Measurements from ENCODE around the gene HS2ST1.

The HS2ST1 gene

DNA sequence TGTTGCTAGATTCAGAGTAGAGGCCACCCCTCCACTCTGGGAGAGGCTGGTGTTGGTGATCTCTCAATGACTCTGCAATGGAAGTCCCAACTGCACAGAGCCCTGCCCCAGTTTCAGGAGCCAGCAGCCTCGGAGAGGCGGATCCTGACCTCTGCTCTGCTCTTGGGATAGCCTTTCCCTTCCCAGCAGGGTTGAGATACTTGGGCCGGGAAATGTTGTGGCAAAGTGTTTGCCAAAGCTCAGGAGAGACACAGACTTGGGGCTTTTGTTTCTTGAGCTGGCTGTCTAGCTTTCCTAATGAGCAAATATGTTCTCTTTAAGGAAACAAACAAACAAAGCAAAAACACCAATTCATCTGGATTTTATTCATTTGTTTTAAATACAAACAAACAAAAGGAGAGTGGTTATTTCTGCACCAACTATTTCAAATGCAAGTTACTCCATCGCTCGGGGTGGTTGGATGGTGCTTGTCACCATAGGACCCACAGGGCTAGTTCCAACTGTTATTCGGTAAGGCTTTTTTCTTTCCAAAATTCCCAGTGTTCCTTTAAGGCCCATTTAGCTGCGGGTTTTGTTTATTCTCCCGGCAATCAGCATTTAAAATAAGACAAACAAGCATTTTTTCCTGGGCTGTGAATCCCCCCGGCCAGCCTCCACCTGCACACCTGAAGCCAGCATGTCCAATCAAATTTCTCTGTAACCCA, 220.3 kb downstream of the HS2ST1 start:
- DNase-seq (ENCODE audit: low read depth in 1 of 2, low spot score in 1 of 2) = no peak
- Histone ChIP-seq H3K4me3 (replicated peaks; ENCODE audit: insufficient read depth, low read length) (no peak overlapping the region), H3K27ac (replicated peaks) (no peak overlapping the region), H3K27me3 (ENCODE audit: insufficient read depth, poor library complexity, severe bottlenecking) (no peaks in the 10 kb centered on the region)
- TF ChIP-seq GABPA (IDR thresholded peaks at IDR 0.05; ENCODE audit: low read depth) (no peak), SPI1 (IDR thresholded peaks at IDR 0.05; ENCODE audit: borderline replicate concordance, low read depth) (no peak), POLR2AphosphoS5 (IDR thresholded peaks at IDR 0.05; ENCODE audit: low read depth) (no peak)
- TF ChIP-seq, protein P1, sequence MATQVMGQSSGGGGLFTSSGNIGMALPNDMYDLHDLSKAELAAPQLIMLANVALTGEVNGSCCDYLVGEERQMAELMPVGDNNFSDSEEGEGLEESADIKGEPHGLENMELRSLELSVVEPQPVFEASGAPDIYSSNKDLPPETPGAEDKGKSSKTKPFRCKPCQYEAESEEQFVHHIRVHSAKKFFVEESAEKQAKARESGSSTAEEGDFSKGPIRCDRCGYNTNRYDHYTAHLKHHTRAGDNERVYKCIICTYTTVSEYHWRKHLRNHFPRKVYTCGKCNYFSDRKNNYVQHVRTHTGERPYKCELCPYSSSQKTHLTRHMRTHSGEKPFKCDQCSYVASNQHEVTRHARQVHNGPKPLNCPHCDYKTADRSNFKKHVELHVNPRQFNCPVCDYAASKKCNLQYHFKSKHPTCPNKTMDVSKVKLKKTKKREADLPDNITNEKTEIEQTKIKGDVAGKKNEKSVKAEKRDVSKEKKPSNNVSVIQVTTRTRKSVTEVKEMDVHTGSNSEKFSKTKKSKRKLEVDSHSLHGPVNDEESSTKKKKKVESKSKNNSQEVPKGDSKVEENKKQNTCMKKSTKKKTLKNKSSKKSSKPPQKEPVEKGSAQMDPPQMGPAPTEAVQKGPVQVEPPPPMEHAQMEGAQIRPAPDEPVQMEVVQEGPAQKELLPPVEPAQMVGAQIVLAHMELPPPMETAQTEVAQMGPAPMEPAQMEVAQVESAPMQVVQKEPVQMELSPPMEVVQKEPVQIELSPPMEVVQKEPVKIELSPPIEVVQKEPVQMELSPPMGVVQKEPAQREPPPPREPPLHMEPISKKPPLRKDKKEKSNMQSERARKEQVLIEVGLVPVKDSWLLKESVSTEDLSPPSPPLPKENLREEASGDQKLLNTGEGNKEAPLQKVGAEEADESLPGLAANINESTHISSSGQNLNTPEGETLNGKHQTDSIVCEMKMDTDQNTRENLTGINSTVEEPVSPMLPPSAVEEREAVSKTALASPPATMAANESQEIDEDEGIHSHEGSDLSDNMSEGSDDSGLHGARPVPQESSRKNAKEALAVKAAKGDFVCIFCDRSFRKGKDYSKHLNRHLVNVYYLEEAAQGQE (IDR thresholded peaks at IDR 0.05; ENCODE audit: insufficient replicate concordance, low read depth) = no peak
- TF ChIP-seq, protein P2, sequence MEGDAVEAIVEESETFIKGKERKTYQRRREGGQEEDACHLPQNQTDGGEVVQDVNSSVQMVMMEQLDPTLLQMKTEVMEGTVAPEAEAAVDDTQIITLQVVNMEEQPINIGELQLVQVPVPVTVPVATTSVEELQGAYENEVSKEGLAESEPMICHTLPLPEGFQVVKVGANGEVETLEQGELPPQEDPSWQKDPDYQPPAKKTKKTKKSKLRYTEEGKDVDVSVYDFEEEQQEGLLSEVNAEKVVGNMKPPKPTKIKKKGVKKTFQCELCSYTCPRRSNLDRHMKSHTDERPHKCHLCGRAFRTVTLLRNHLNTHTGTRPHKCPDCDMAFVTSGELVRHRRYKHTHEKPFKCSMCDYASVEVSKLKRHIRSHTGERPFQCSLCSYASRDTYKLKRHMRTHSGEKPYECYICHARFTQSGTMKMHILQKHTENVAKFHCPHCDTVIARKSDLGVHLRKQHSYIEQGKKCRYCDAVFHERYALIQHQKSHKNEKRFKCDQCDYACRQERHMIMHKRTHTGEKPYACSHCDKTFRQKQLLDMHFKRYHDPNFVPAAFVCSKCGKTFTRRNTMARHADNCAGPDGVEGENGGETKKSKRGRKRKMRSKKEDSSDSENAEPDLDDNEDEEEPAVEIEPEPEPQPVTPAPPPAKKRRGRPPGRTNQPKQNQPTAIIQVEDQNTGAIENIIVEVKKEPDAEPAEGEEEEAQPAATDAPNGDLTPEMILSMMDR (IDR thresholded peaks at IDR 0.05; ENCODE audit: insufficient read depth, low read length) = no peak

DNA sequence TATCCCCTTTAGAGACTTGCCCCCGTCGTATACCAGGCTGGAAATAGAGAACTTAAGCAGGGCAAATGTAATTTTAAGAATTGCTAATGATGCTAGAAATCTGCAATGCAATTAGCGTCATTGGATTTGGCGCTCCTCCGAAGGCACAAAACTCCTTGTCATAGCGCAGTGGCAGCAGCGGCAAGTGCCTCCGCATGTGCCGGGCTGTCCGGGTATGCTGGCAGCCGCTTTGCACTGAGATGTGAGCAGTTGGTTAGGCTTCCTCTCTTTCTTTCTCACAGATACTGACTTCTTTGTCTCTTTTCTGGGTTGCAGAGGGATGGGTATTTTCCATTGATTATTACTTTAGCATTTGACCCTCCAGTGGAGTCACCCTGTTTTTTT, 220.9 kb downstream of the HS2ST1 start:
- TF ChIP-seq SPI1 (IDR thresholded peaks at IDR 0.05; ENCODE audit: borderline replicate concordance, low read depth) (no peak), POLR2AphosphoS5 (IDR thresholded peaks at IDR 0.05; ENCODE audit: low read depth) (no peak), GABPA (IDR thresholded peaks at IDR 0.05; ENCODE audit: low read depth) (no peak)
- TF ChIP-seq, protein P2 (IDR thresholded peaks at IDR 0.05; ENCODE audit: insufficient read depth, low read length) = no peak
- TF ChIP-seq, protein P1 (IDR thresholded peaks at IDR 0.05; ENCODE audit: insufficient replicate concordance, low read depth) = no peak
- Histone ChIP-seq H3K4me3 (replicated peaks; ENCODE audit: insufficient read depth, low read length) (no peak overlapping the region), H3K27ac (replicated peaks) (no peak overlapping the region), H3K27me3 (ENCODE audit: insufficient read depth, poor library complexity, severe bottlenecking) (no peaks in the 10 kb centered on the region)
- DNase-seq (ENCODE audit: low read depth in 1 of 2, low spot score in 1 of 2) = no peak

DNA sequence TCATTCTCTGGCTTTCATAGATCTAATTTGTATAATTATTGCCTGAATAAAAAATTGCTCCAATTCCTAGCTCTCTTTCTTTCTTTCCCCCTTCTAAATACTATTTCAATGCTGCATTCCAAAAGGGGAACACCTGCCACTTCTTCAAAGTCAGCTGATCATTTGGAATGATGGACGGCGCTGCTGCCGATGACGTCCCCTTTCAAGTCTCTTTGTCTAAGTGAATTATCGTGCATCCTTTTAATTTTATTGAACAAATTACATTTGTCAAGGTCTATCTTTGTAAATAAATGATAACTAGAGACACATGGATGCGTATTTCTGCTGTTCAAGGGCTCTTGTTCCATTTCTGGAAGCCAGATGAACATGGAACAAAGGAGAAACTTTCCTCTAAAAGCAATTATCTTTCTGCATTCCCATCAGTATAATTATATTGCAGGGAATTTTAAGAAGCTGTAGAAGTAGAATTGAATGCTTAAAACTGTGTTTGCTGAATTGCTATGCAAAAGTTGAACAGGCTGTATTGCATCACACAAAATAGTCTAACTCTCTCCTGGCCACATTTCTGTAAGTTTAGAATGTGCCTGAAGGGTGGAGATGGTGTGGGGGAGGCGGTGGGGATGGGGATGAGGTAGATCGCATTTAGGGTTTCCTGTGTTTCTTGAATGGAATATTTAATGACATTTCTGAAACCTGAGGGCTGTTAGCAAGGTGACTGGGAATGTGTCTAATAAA, 222.3 kb downstream of the HS2ST1 start:
- Histone ChIP-seq H3K27ac (replicated peaks) (no peak overlapping the region), H3K4me3 (replicated peaks; ENCODE audit: insufficient read depth, low read length) (no peak overlapping the region), H3K27me3 (ENCODE audit: insufficient read depth, poor library complexity, severe bottlenecking) (no peaks in the 10 kb centered on the region)
- no peak for DNase-seq (ENCODE audit: low read depth in 1 of 2, low spot score in 1 of 2)
- TF ChIP-seq POLR2AphosphoS5 (IDR thresholded peaks at IDR 0.05; ENCODE audit: low read depth) = no peak
- TF ChIP-seq GABPA (IDR thresholded peaks at IDR 0.05; ENCODE audit: low read depth) = no peak

DNA sequence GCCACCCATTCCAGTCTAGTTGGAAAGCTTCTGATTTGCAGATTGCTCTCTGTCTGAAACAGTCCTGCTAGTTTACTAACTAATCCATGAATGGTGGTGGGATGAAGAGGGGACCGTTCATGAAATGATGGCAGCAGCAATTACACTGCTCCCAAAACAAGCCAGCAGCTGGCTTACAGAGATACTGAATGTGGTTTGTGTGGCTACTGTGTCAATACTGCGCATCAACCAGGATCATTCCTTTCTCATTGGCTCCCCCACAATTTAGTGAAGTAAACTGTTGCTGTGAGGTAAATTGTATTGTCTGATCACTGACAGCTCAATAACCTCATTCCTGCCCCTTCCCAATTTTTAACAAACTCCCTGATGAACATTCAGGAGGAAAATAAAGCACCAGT, 222.9 kb downstream of the HS2ST1 start:
- no peaks in the 10 kb centered on the region for H3K27me3 ChIP-seq (ENCODE audit: insufficient read depth, poor library complexity, severe bottlenecking)
- H3K27ac ChIP-seq (replicated peaks) = no peak overlapping the region
- DNase-seq (ENCODE audit: low read depth in 1 of 2, low spot score in 1 of 2) = no peak
- H3K4me3 ChIP-seq (replicated peaks; ENCODE audit: insufficient read depth, low read length) = no peak overlapping the region
- TF ChIP-seq GABPA (IDR thresholded peaks at IDR 0.05; ENCODE audit: low read depth) = no peak
- TF ChIP-seq SPI1 (IDR thresholded peaks at IDR 0.05; ENCODE audit: borderline replicate concordance, low read depth) = no peak
- TF ChIP-seq, protein P2 (IDR thresholded peaks at IDR 0.05; ENCODE audit: insufficient read depth, low read length) = no peak
- TF ChIP-seq, protein P1 (IDR thresholded peaks at IDR 0.05; ENCODE audit: insufficient replicate concordance, low read depth) = no peak
- no peak for TF ChIP-seq POLR2AphosphoS5 (IDR thresholded peaks at IDR 0.05; ENCODE audit: low read depth)

All from HL-60 (cell line).